Measurements from ENCODE around the gene MYPN.
"Not testable (repeated sequence)": the region's sequence is repeated elsewhere in the genome, so short reads cannot be mapped to it uniquely, and the experiment has no call there.

Gene MYPN

DNA sequence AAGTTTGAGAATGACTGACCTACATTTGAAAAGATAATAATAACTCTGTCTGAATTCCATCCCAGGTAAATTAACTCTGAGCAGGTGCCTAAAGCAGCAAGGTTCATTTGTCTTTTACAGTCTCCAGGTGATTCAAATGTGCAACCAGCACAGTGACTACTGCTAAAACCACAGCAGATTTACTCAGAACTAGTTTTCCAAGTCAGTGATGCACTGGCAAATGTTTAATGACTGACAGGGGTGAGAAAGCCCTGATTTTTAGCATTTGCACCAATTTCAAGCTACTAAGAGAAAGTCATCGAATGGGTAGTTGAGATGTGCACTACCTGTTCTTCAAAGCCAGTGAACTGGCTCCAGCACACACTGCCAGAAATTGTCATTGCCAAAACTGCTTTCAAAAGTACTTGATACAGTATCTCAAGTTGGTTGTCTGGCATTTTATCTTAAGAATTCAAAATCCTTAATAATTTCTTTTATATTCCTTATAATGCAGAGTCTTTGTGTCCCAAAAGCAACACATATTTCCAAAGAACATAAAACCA is 62.3 kb downstream of the MYPN start:
- no peak for DNase-seq

DNA sequence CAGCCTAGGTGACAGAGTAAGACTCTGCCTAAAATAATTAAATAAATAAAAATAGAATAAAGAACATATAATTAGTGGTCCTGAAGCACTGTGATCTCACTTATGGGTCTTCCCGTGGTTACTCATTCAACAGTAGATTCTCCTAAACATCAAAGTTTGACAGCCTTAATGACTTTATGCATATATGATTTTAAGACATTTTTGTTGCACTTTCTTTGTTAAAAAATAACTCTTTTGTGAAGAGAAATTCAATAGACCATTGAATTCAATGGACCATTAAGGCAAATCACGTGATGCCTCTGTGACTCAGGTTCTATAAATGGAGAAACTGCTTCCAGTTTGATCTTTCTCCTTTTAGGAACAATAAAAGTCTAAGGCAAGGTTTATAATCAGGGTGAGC is 63.0 kb downstream of the MYPN start:
- no peak for DNase-seq

- DNase-seq: no peak
These were observed 66.7 kb downstream of the MYPN start for GRCh38 chr10:68175949-68176348.

GRCh38 chr10:68176797-68177196 is 67.5 kb downstream of the MYPN start:
- no peak for DNase-seq

- DNase-seq: no peak
These were observed 69.3 kb downstream of the MYPN start for GRCh38 chr10:68178592-68178991.

- no peak for DNase-seq
These were observed 69.7 kb downstream of the MYPN start for GRCh38 chr10:68179016-68179415.

DNA sequence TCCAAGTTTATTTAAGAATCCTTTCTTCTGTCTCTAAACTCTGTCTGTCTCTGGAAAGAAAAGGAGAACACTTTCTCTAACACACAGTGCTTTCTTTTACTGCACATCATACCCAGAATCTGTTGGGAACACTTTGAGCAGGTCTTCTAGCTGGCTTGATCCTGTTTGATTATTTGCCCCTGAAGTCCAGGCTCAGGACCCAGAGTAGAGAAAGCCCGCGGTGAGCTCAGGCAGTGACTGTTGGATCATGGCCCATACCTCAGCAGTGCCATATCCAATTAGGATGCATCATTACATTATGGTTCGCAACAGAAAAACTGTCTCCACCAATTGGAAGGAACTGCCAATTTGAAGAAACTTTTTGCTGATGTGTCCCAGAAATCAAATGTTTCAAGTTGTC is 71.2 kb downstream of the MYPN start:
- no peak for DNase-seq

- no peak for DNase-seq
These were observed 75.3 kb downstream of the MYPN start for GRCh38 chr10:68184546-68184945.

- no peak for DNase-seq
These were observed 75.8 kb downstream of the MYPN start for GRCh38 chr10:68185085-68185484.

- DNase-seq: no peak
These were observed 79.5 kb downstream of the MYPN start for GRCh38 chr10:68188835-68189234.

DNA sequence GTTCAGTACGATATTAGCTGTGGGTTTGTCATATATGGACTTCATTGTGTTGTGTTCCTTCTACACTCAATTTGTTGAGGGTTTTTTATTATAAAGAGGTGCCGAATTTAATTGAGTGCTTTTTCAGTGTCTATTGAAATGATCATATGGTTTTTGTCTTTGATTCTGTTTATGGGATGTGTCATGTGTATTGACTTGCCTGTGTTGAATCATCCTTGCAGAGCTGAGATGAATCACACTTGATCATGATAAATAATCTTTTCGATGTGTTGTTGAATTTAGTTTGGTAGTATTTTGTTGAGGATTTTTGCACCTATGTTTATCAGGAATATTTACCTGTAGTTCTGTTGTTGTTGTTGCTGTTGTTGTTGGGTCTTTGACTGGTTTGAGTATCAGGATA is 82.8 kb downstream of the MYPN start:
- no peak for DNase-seq

DNA sequence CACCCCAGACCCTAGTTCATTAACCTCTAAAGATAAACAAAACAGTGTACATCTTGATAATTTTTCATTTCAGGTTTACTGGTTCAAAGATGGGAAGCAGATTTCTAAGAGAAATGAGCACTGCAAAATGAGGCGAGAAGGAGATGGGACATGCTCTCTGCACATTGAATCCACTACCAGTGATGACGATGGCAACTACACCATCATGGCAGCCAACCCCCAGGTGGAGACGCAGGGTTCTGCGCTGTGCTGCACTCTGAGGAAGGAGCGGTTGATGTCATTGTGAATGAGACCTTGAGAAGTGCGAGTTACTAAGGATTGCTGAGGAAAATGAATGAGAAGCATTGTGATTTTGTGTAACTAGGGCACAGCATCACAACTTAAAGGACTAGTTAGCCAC is 85.0 kb downstream of the MYPN start:
- DNase-seq: no peak

DNA sequence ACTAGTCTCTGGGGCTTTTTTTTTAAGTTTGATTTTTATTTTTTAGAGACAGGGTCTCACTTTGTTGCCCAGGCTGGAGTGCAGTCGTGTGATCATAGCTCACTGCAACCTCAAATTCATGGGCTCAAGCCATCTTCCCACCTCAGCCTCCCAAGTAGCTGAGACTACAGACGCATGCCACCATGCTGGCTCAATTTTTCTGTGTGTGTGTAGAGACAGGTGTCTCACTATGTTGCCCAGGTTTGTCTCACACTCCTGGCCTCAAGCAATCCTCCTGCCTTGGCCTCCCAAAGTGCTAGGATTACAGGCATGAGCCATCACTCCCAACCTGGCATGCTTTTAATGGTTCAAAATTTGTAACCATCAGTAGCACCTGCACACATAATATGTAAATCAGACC is 86.5 kb downstream of the MYPN start:
- not testable (repeated sequence) for DNase-seq

DNA sequence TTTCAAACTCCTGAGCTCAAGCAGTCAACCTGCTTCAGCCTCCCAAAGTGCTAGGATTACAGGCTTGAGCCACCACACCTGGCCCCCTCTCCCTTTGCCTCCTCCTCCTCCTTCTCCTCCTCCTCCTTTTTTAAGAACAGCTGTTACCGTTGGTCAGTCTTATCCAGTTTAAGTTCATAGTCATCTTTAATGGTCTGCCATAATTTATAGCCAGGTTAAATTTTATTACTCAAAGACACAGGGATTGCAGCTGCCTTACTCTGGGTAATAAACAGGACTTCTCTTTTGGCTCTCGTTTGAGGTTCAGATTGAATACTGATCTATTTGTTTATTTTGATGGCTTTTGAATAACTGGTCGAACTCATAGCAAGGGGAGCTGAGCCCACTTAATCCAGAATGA is 87.4 kb downstream of the MYPN start:
- DNase-seq: no peak

DNA sequence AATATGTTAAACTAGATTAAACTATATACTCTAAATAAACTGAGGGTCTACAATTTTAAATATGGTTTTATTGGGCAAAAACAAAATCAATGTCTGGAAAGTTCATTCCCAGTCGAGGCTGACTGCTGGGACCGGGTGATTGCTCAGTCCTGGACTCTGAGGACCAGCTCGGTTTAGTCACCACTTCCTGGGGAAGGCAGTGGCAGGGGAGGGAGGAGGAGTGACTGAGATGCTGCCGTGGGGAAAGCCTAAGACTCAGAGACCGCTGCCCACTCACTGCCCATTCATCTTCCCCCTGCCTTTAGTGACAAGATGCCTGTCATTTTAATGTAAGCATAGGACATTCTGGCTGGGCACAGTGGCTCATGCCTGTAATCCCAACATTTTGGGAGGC is 93.7 kb downstream of the MYPN start:
- DNase-seq: no peak

DNA sequence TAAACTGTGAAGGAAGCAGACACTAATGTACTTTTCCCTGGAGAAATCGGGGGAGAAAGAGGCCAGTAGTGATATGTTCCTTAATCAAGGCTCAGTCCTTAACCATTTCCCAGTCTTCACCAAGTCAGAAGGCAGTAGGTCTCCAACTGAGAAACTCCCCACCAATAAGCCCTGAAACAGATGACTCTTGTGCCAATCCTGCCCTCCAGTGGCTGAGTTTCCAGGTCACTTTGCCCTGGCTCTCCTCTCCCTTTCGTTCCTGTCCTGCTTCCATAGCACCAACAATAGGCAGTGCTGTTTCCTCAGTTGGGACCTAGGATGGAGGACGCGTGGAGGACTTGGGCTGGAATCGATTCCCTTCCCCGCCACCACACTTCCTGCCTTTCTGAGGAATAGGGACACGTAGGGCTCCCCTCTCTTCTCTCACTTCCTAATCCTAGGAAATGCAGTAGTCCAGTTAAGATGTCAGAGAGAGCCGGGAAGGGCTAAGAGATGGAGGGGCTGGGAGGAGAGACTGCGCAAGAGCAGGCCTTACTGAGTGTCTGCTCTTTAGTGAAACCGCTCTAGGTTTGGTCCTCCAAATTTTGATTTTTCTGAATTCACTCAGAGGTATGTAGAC is 99.2 kb downstream of the MYPN start:
- DNase-seq: peak in 47 of 58 donors; percentile 1 to 65 (median 26)

- DNase-seq: peak in 3 of 58 donors; percentile 8 to 13 (median 11)
These were observed 102.4 kb downstream of the MYPN start for GRCh38 chr10:68211669-68212068.

GRCh38 chr10:68212721-68213352 is 103.5 kb downstream of the MYPN start:
- DNase-seq: no peak

GRCh38 chr10:68218786-68219185 is 109.5 kb downstream of the MYPN start:
- no peak for DNase-seq

- DNase-seq: no peak
These were observed 111.9 kb downstream of the MYPN start for GRCh38 chr10:68221196-68221595.

GRCh38 chr10:68222391-68222790 is 113.1 kb downstream of the MYPN start:
- no peak for DNase-seq

GRCh38 chr10:68223535-68224165 is 114.4 kb downstream of the MYPN start:
- DNase-seq: no peak

- DNase-seq: no peak
These were observed 115.5 kb downstream of the MYPN start for GRCh38 chr10:68224810-68225209.

All from anterior cingulate cortex (tissue), 58 donors.